ENCODE results near the gene PTPN12.
"Not testable (repeated sequence)": the region's sequence is repeated elsewhere in the genome, so short reads cannot be mapped to it uniquely, and the experiment has no call there.

PTPN12 gene

GRCh38 chr7:77538281-77539212 is 1.5 kb downstream of the PTPN12 start:
- FAIRE-seq = no peak

- FAIRE-seq = no peak
Observed at GRCh38 chr7:77540402-77540822, 3.3 kb downstream of the PTPN12 start.

- not testable (repeated sequence) for FAIRE-seq
Observed at GRCh38 chr7:77540993-77541392, 3.9 kb downstream of the PTPN12 start.

- FAIRE-seq = no peak
Observed at GRCh38 chr7:77542409-77542808, 5.3 kb downstream of the PTPN12 start.

- FAIRE-seq = no peak
Observed at GRCh38 chr7:77542895-77543294, 5.8 kb downstream of the PTPN12 start.

- FAIRE-seq = no peak
Observed at GRCh38 chr7:77543910-77544309, 6.8 kb downstream of the PTPN12 start.

GRCh38 chr7:77544518-77544917 is 7.4 kb downstream of the PTPN12 start:
- no peak for FAIRE-seq

GRCh38 chr7:77548206-77548605 is 11.1 kb downstream of the PTPN12 start:
- FAIRE-seq = no peak

- FAIRE-seq = no peak
Observed at GRCh38 chr7:77549106-77549870, 12.2 kb downstream of the PTPN12 start.

- FAIRE-seq = no peak
Observed at GRCh38 chr7:77550586-77550985, 13.5 kb downstream of the PTPN12 start.

- no peak for FAIRE-seq
Observed at GRCh38 chr7:77553123-77553522, 16.0 kb downstream of the PTPN12 start.

- no peak for FAIRE-seq
Observed at GRCh38 chr7:77558284-77558967, 21.3 kb downstream of the PTPN12 start.

GRCh38 chr7:77561352-77561751 is 24.3 kb downstream of the PTPN12 start:
- FAIRE-seq = no peak

GRCh38 chr7:77563275-77563674 is 26.2 kb downstream of the PTPN12 start:
- no peak for FAIRE-seq

- FAIRE-seq = no peak
Observed at GRCh38 chr7:77565917-77566316, 28.8 kb downstream of the PTPN12 start.

GRCh38 chr7:77566421-77566820 is 29.3 kb downstream of the PTPN12 start:
- no peak for FAIRE-seq

GRCh38 chr7:77569514-77570232 is 32.6 kb downstream of the PTPN12 start:
- FAIRE-seq = no peak

GRCh38 chr7:77570330-77571011 is 33.4 kb downstream of the PTPN12 start:
- FAIRE-seq = no peak

GRCh38 chr7:77571801-77572200 is 34.7 kb downstream of the PTPN12 start:
- no peak for FAIRE-seq

- no peak for FAIRE-seq
Observed at GRCh38 chr7:77575187-77575586, 38.1 kb downstream of the PTPN12 start.

GRCh38 chr7:77576856-77577255 is 39.8 kb downstream of the PTPN12 start:
- no peak for FAIRE-seq

GRCh38 chr7:77579797-77580196 is 42.7 kb downstream of the PTPN12 start:
- FAIRE-seq = no peak
